Measurements from ENCODE around the gene MEFV. TPM values are rescaled to one million over a fixed set of nuclear protein-coding genes. Genes with fewer than 3 reads are reported as not detected.

Gene MEFV
- total and polyA plus RNA-seq, 2 of the 4 experiments (the other 2 are of a cell fraction): not detected

DNA sequence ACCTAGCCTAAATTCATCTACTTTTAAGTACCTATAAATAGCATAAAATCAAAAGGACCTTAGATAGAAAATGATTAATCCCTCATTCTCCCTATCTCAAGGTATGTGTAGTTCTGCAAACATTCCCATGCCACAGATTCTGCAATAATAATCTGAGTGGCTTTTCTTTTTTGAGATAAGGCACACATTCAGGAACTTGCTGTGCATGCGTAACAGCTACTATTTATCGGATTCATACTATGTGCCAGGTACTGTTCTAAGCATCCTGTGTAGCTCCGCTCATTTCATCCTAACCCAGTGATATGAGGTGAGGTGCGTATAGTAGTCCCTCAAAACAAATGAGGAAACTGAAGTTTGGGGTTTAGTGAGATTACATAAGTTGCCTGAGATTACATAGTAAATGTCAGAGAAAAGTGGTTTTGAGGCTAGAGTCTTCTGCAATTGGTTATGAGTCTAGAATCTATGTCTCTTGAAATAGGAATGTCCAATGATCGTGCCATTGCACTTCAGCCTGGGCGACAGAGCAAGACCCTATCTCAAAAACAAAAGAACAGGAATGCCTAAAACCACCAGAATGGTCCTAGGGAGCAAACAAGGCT is 24.9 kb upstream of the MEFV start:
- WGBS, 2 experiments (ENCODE audit: extremely low coverage in 2 of 2, insufficient read length in 1 of 2): no CpG with 5 or more reads among the region's 6 CpGs
- no peak for TF ChIP-seq CTCF (conservative IDR thresholded peaks at IDR 0.05; ENCODE audit: low read depth, low read length)
- TF ChIP-seq MAFK (IDR thresholded peaks at IDR 0.05; ENCODE audit: low read depth, low read length): no peak
- TF ChIP-seq SMC3 (IDR thresholded peaks at IDR 0.05; ENCODE audit: low read depth, low read length): no peak
- TF ChIP-seq NFE2L2 (IDR thresholded peaks at IDR 0.05; ENCODE audit: low read depth, low read length): no peak
- no peak for TF ChIP-seq RAD21 (IDR thresholded peaks at IDR 0.05; ENCODE audit: low read length)
- TF ChIP-seq, protein P1, sequence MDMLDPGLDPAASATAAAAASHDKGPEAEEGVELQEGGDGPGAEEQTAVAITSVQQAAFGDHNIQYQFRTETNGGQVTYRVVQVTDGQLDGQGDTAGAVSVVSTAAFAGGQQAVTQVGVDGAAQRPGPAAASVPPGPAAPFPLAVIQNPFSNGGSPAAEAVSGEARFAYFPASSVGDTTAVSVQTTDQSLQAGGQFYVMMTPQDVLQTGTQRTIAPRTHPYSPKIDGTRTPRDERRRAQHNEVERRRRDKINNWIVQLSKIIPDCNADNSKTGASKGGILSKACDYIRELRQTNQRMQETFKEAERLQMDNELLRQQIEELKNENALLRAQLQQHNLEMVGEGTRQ (IDR thresholded peaks at IDR 0.05; ENCODE audit: low read depth, low read length): no peak
- no peak for TF ChIP-seq RCOR1 (IDR thresholded peaks at IDR 0.05; ENCODE audit: insufficient replicate concordance, low read length)
- no peak for TF ChIP-seq FOS (IDR thresholded peaks at IDR 0.05; ENCODE audit: low read depth, low read length)
- no peak overlapping the region for H2BK5ac ChIP-seq (ENCODE audit: low read depth, low read length, poor library complexity, severe bottlenecking)
- in situ Hi-C loops (cut with MboI; ENCODE audit: low sequenced_read_pairs): no loop called here
- no peaks in the 10 kb centered on the region for H3K9me1 ChIP-seq (ENCODE audit: insufficient read depth, low read length)
- intact Hi-C loops (cut with micrococcal nuclease): loop anchor here (10.0 kb wide), 1 partner anchor 223 kb away; the partner anchor contains the start of gene CLUAP1
- no peak overlapping the region for H3K4ac ChIP-seq (ENCODE audit: low read depth, low read length)
- peak overlapping the region in 1 of 2 experiments; percentile 57; a peak in 1 of 4 replicates for H4K8ac ChIP-seq (ENCODE audit: low read depth in 2 of 2, low read length in 2 of 2)
- ChIA-PET CTCF (no interaction called here), POLR2A (ENCODE audit: unreplicated experiment) (no interaction called here)
- no peak overlapping the region for H3K18ac ChIP-seq (ENCODE audit: low read depth, low read length)
- H2AK5ac ChIP-seq (ENCODE audit: low read depth, low read length): no peak overlapping the region
- H4K5ac ChIP-seq (ENCODE audit: low read depth, low read length): no peak overlapping the region
- no peak overlapping the region for H2BK20ac ChIP-seq (ENCODE audit: low read depth, low read length)
- dilution Hi-C loops (cut with HindIII; ENCODE audit: low sequenced_read_pairs, unreplicated experiment): no loop called here
- H3K9ac ChIP-seq (ENCODE audit: low read depth, low read length): no peak overlapping the region
- no peak overlapping the region for H2AFZ ChIP-seq (replicated peaks; ENCODE audit: low read length, poor library complexity)
- no peak overlapping the region for H3K14ac ChIP-seq (replicated peaks; ENCODE audit: low read depth, low read length)
- H3K56ac ChIP-seq (ENCODE audit: extremely low read depth, insufficient read depth, low read length): no peak overlapping the region
- no peak overlapping the region for H3K4me3 ChIP-seq (ENCODE audit: insufficient read depth, low read depth, low read length)
- peaks cover 8 to 36% of the 10 kb centered on the region in 2 experiments for H3K79me1 ChIP-seq (ENCODE audit: low read depth in 1 of 2, low read length in 2 of 2)
- no peak overlapping the region for H4K91ac ChIP-seq (ENCODE audit: insufficient read depth, low read depth, low read length)
- no peak overlapping the region for H2BK15ac ChIP-seq (ENCODE audit: low read depth, low read length)
- peaks cover 8% of the 10 kb centered on the region for H3K36me3 ChIP-seq (ENCODE audit: control insufficient read depth, insufficient read depth, low read length)
- H3K27ac ChIP-seq (ENCODE audit: insufficient read depth, low read length): no peak overlapping the region
- no TSS peak for BruUV-seq (replicated peaks)
- peaks cover 6% of the 10 kb centered on the region; the same call in 1 of the 2 replicates for H3K4me1 ChIP-seq (ENCODE audit: control insufficient read depth, insufficient read depth, low read length)
- ATAC-seq (ENCODE audit: low read depth): no peak
- H3K27me3 ChIP-seq (ENCODE audit: control insufficient read depth, insufficient read depth, low read length): peaks cover 3% of the 10 kb centered on the region
- no peak overlapping the region for H3K4me2 ChIP-seq (ENCODE audit: low read depth, low read length)
- H4K20me1 ChIP-seq (ENCODE audit: insufficient read depth, low read length): peaks cover 19% of the 10 kb centered on the region
- H3K9me3 ChIP-seq (ENCODE audit: control insufficient read depth, insufficient read depth, low read length): peaks cover 3% of the 10 kb centered on the region; the same call in 1 of the 2 replicates
- H2AK9ac ChIP-seq (replicated peaks; ENCODE audit: low read depth, low read length, poor library complexity): no peak overlapping the region
- H3K23ac ChIP-seq (ENCODE audit: low read depth, low read length): no peak overlapping the region; the same call in 1 of the 2 replicates
- no peak overlapping the region for H2BK120ac ChIP-seq (ENCODE audit: low read depth, low read length)
- DNase-seq: no peak

Data from IMR-90 (cell line).